Left colon (tissue), 2 donors: ENCODE data around the gene RTP2. TPM values are rescaled to one million over a fixed set of nuclear protein-coding genes. Genes with fewer than 3 reads are reported as not detected.
A peak's percentile ranks its signal among the peaks of the same experiment; 100 is the strongest.

ENCODE experiments used
- ATAC-seq: fragments of 200-7000 bp; cut with Tn5 transposase; one replicate; pipeline ENCODE4 v1.9.1; 2020; ENCODE audit warnings: mild to moderate bottlenecking, moderate library complexity
- DNase-seq, 2 donors: peaks; one replicate each; pipeline ENCODE4 v3.0.0-alpha.2; 2020
- intact Hi-C, 2 donors: fragments of 100-400 bp; cut with DNase I in 1 of 2; cut with micrococcal nuclease in 1 of 2; formaldehyde crosslinking; loops; one replicate each; pipeline versions ENCODE4 v1.11.2 to v1.14.0; 2022; cut with DNase I, micrococcal nuclease
- total RNA-seq, 2 donors: library from RNA; stranded (reverse); fragmentation: NEBNext Ultra II Directional; extraction: Animal tissue kit (Norgen Biotek cat#: 25700); gene quantifications; one replicate each; pipeline ENCODE4 v1.2.1, GENCODE V29; 2021
- donor health status: DM: no; HTN: no; CAD: no.
- donor health status: DM: yes; HTN: yes; CAD: no.

RTP2 gene
- total RNA-seq, 2 donors from 2014 or later, result not detected

- ATAC-seq, result no peak
- peak; percentile 58 to 79 for DNase-seq
- intact Hi-C loops, result loop anchor here in 1 of 2 donors (5.0 to 10.0 kb wide), 6 partner anchors 304 to 1212 kb away; partner anchors contain the start of gene LPP
These were observed 38.4 kb upstream of the RTP2 start for GRCh38 chr3:187740421-187741399.

GRCh38 chr3:187739561-187740332, 37.4 kb upstream of the RTP2 start:
- intact Hi-C loops, result loop anchor here (5.0 to 10.0 kb wide), 8 partner anchors 305 to 1405 kb away; partner anchors contain the start of gene LPP (in 1 of the 2)
- DNase-seq, result peak; percentile 80 to 89
- ATAC-seq, result peak; percentile 25

- ATAC-seq (no peak), DNase-seq (no peak)
- intact Hi-C loops, result loop anchor here (10.0 kb wide), 2 partner anchors 1216 to 1406 kb away; no protein-coding TSS in a partner anchor
These were observed 36.8 kb upstream of the RTP2 start for GRCh38 chr3:187739094-187739560.

- intact Hi-C loops, result loop anchor here (10.0 kb wide), 2 partner anchors 1216 to 1406 kb away; no protein-coding TSS in a partner anchor
- ATAC-seq (peak; percentile 67), DNase-seq (peak; percentile 86 to 91)
These were observed 36.2 kb upstream of the RTP2 start for GRCh38 chr3:187738331-187739093.

- intact Hi-C loops, result loop anchor here (10.0 kb wide), 2 partner anchors 1217 to 1407 kb away; no protein-coding TSS in a partner anchor
- DNase-seq, result no peak
- no peak for ATAC-seq
These were observed 35.6 kb upstream of the RTP2 start for GRCh38 chr3:187738071-187738330.

GRCh38 chr3:187737368-187738070, 35.2 kb upstream of the RTP2 start:
- DNase-seq, result peak; percentile 72 to 82
- peak; percentile 56 for ATAC-seq
- intact Hi-C loops, result loop anchor here (10.0 kb wide), 2 partner anchors 1217 to 1407 kb away; no protein-coding TSS in a partner anchor

GRCh38 chr3:187737006-187737367, 34.6 kb upstream of the RTP2 start:
- ATAC-seq (no peak), DNase-seq (no peak)
- intact Hi-C loops, result loop anchor here (10.0 kb wide), 2 partner anchors 1218 to 1408 kb away; no protein-coding TSS in a partner anchor

GRCh38 chr3:187736418-187736871, 34.1 kb upstream of the RTP2 start:
- intact Hi-C loops, result loop anchor here (10.0 kb wide), 2 partner anchors 1218 to 1408 kb away; no protein-coding TSS in a partner anchor
- no peak for DNase-seq

GRCh38 chr3:187735837-187736236, 33.5 kb upstream of the RTP2 start:
- intact Hi-C loops, result loop anchor here (10.0 kb wide), 2 partner anchors 1219 to 1409 kb away; no protein-coding TSS in a partner anchor
- no peak for ATAC-seq
- DNase-seq, result no peak

More at GRCh38 chr3:187736418-187736871, 34.1 kb upstream of the RTP2 start:
- no peak for ATAC-seq

- DNase-seq, result no peak
- no peak for ATAC-seq
- intact Hi-C loops, result loop anchor here (10.0 kb wide), 2 partner anchors 1219 to 1409 kb away; no protein-coding TSS in a partner anchor
These were observed 33.0 kb upstream of the RTP2 start for GRCh38 chr3:187735383-187735782.

- intact Hi-C loops, result loop anchor here (10.0 kb wide), 2 partner anchors 1220 to 1410 kb away; no protein-coding TSS in a partner anchor
- ATAC-seq, result no peak
- DNase-seq, result no peak
These were observed 32.5 kb upstream of the RTP2 start for GRCh38 chr3:187734841-187735240.

GRCh38 chr3:187733371-187733770, 31.0 kb upstream of the RTP2 start:
- DNase-seq (no peak), ATAC-seq (no peak)
- intact Hi-C loops, result loop anchor here (10.0 kb wide), 2 partner anchors 1221 to 1411 kb away; no protein-coding TSS in a partner anchor

- ATAC-seq, result no peak
- no peak for DNase-seq
- intact Hi-C loops, result no loop called here
These were observed 27.2 kb upstream of the RTP2 start for GRCh38 chr3:187729598-187729997.

- intact Hi-C loops, result no loop called here
- DNase-seq, result no peak
- no peak for ATAC-seq
These were observed 26.7 kb upstream of the RTP2 start for GRCh38 chr3:187728940-187729583.

- DNase-seq, result no peak
- intact Hi-C loops, result no loop called here
- ATAC-seq, result no peak
These were observed 25.9 kb upstream of the RTP2 start for GRCh38 chr3:187728248-187728647.

GRCh38 chr3:187726564-187726963, 24.2 kb upstream of the RTP2 start:
- ATAC-seq (no peak), DNase-seq (no peak)
- intact Hi-C loops, result no loop called here
